B cell (primary cell): ENCODE data around the gene LILRA6. TPM values are rescaled to one million over a fixed set of nuclear protein-coding genes. Genes with fewer than 3 reads are reported as not detected.

Experiments
- ATAC-seq: fragments of 200-7000 bp; cut with Tn5 transposase; one replicate; pipeline ENCODE4 v1.10.0; 2021; ENCODE audit warnings: low read depth, mild to moderate bottlenecking, moderate number of reproducible peaks, moderate library complexity
- CTCF ChIA-PET: fragments of 350-600 bp; sonication (Branson Sonifier 250); formaldehyde crosslinking; loops from one replicate; lab custom pipeline; 2021; ENCODE audit warnings: antibody characterized with exemption, inconsistent platforms; lab: Charles Lee
- POLR2A ChIA-PET: fragments of 350-600 bp; sonication (Branson Sonifier 250); formaldehyde crosslinking; loops from one replicate; lab custom pipeline; 2021; ENCODE audit warnings: antibody characterized with exemption; lab: Charles Lee
- DNase-seq: peaks from one replicate; pipeline ENCODE4 v3.0.0; 2013
- H2AFZ ChIP-seq: 2 replicates; pipeline ENCODE4 v1.6.1; 2012; ENCODE audit warnings: mild to moderate bottlenecking, low read depth, low read length; ENCODE audit not compliant: insufficient read depth, poor library complexity, severe bottlenecking
- H3K27ac ChIP-seq, 2 donors: 1 replicate in 1 of 2; 2 replicates in 1 of 2; pipeline ENCODE4 v1.5.1; 2012 to 2013; ENCODE audit warnings: low read length in 2 of 2, mild to moderate bottlenecking in 2 of 2, moderate library complexity in 1 of 2
- H3K27me3 ChIP-seq, 4 experiments: fragments of 200-600 bp in 1 of 4; sonication (generic) in 1 of 4; replicated peaks in 1 of 4; 1 replicate in 2 of 4; 2 replicates in 2 of 4; pipeline versions ENCODE4 v1.6.1 to v1.7.0; 2013 to 2016; ENCODE audit warnings: low read length in 3 of 4, mild to moderate bottlenecking in 2 of 4, mixed read lengths in 1 of 4, moderate library complexity in 1 of 4; ENCODE audit not compliant: insufficient read depth in 4 of 4, control insufficient read depth in 3 of 4; ENCODE audit errors: control extremely low read depth in 1 of 4
- H3K36me3 ChIP-seq, 2 experiments: replicated peaks in 1 of 2; 1 replicate in 1 of 2; 2 replicates in 1 of 2; pipeline versions ENCODE4 v1.6.1 to v1.7.1; 2013; ENCODE audit warnings: low read length in 1 of 2; ENCODE audit not compliant: insufficient read depth in 2 of 2, control insufficient read depth in 1 of 2; ENCODE audit errors: control extremely low read depth in 1 of 2, extremely low read depth in 1 of 2
- H3K4me1 ChIP-seq, 2 donors: fragments of 200-600 bp in 1 of 2; sonication (generic) in 1 of 2; 1 replicate in 1 of 2; 2 replicates in 1 of 2; pipeline versions ENCODE4 v1.5.1 to v1.6.1; 2013 to 2017; ENCODE audit warnings: low read length in 2 of 2; ENCODE audit not compliant: control insufficient read depth in 2 of 2, insufficient read depth in 2 of 2
- H3K4me2 ChIP-seq: replicated peaks from 2 replicates; pipeline ENCODE3; 2012; ENCODE audit warnings: mild to moderate bottlenecking, low read depth, low read length; ENCODE audit not compliant: poor library complexity, severe bottlenecking
- H3K4me3 ChIP-seq, 5 experiments: fragments of 200-600 bp in 1 of 5; sonication (generic) in 1 of 5; 1 replicate in 3 of 5; 2 replicates in 2 of 5; pipeline versions ENCODE4 v1.5.1 to v1.7.0; 2011 to 2016; ENCODE audit warnings: low read length in 4 of 5, mild to moderate bottlenecking in 4 of 5, low read depth in 2 of 5, control low read depth in 1 of 5, moderate library complexity in 1 of 5; ENCODE audit not compliant: insufficient read depth in 1 of 5; ENCODE audit errors: control extremely low read depth in 1 of 5, extremely low read depth in 1 of 5
- H3K79me2 ChIP-seq: fragments of 200-600 bp; sonication (generic); one replicate; pipeline ENCODE4 v1.6.0; 2016; ENCODE audit warnings: low read length; ENCODE audit not compliant: control insufficient read depth, insufficient read depth
- H3K9ac ChIP-seq: fragments of 200-600 bp; sonication (generic); 2 replicates; pipeline ENCODE4 v1.6.1; 2017; ENCODE audit warnings: mild to moderate bottlenecking, low read length, moderate library complexity
- H3K9me3 ChIP-seq, 3 donors: one replicate each; pipeline versions ENCODE4 v1.6.1 to v1.7.1; 2013; ENCODE audit warnings: low read length in 2 of 3; ENCODE audit not compliant: control insufficient read depth in 2 of 3, insufficient read depth in 1 of 3; ENCODE audit errors: control extremely low read depth in 1 of 3
- H4K20me1 ChIP-seq: 2 replicates; pipeline ENCODE4 v1.6.0; 2012; ENCODE audit warnings: mild to moderate bottlenecking, low read length; ENCODE audit not compliant: insufficient read depth, control insufficient read depth, poor library complexity, severe bottlenecking
- H3K27ac Mint-ChIP-seq: one replicate; pipeline ENCODE4 v1.8.0; 2021; ENCODE audit warnings: mixed read lengths
- H3K27me3 Mint-ChIP-seq: one replicate; pipeline ENCODE4 v1.8.0; 2021; ENCODE audit warnings: mixed read lengths
- H3K4me1 Mint-ChIP-seq: one replicate; pipeline ENCODE4 v1.8.0; 2021; ENCODE audit warnings: mixed read lengths
- H3K4me3 Mint-ChIP-seq: one replicate; pipeline ENCODE4 v1.8.0; 2021; ENCODE audit warnings: mixed read lengths
- H3K9me3 Mint-ChIP-seq: one replicate; pipeline ENCODE4 v1.8.0; 2022; ENCODE audit warnings: mixed read lengths; ENCODE audit not compliant: insufficient read depth
- CTCF ChIP-seq: fragments of 200-600 bp; IDR thresholded peaks from one replicate; pipeline ENCODE4 v1.8.0; 2022; ENCODE audit warnings: antibody characterized with exemption, mild to moderate bottlenecking
- EZH2 ChIP-seq: IDR thresholded peaks from 2 replicates; pipeline ENCODE4 v1.6.1; 2012; ENCODE audit warnings: borderline replicate concordance, low read depth, mild to moderate bottlenecking, moderate library complexity, low read length; ENCODE audit not compliant: insufficient read depth, poor library complexity, severe bottlenecking
- WGBS: methylation state at CpG from one replicate; pipeline ENCODE4 v1.1.5; 2013; ENCODE audit warnings: missing lambda C conversion rate; ENCODE audit not compliant: insufficient coverage; 5-methylcytosine and 5-hydroxymethylcytosine counted together
- intact Hi-C: fragments of 100-400 bp; cut with micrococcal nuclease; formaldehyde crosslinking; loops from one replicate; pipeline ENCODE4 v1.10.0; 2022
- polyA plus RNA-seq: library from polyadenylated mRNA; depleted of rRNA; stranded (reverse); fragments of >200 nt; gene quantifications from 2 replicates; pipeline ENCODE4 v1.2.3, GENCODE V29; 2012
- total RNA-seq, 2 donors: library from RNA; stranded (reverse); fragments of 120-200 nt in 1 of 2; gene quantifications; 1 replicate in 1 of 2; 2 replicates in 1 of 2; pipeline versions ENCODE4 v1.2.3 to v1.2.4, GENCODE V29; 2013 to 2022

LILRA6 gene
- total and polyA plus RNA-seq, 2 donors (not counting 1 experiment from before 2014, with no cell fraction given): 0.66 TPM; not detected in 1

- peaks cover 48% of the 10 kb centered on the region for H3K4me1 Mint-ChIP-seq
- H3K4me3 ChIP-seq: no peak overlapping the region
- CTCF ChIA-PET: interaction anchor here (1.2 kb wide), 1 partner anchor 21 kb away, joined by 3 read pairs; the partner anchor contains the start of gene MBOAT7
- no peak for TF ChIP-seq EZH2
- TF ChIP-seq CTCF: no peak
- H3K27me3 Mint-ChIP-seq: no peaks in the 10 kb centered on the region
- peaks cover 0 to 29% of the 10 kb centered on the region in 2 experiments for H3K36me3 ChIP-seq
- DNase-seq: no peak
- no peaks in the 10 kb centered on the region for H3K9me3 Mint-ChIP-seq
- WGBS: 39% methylated on average over 9 of the region's 10 CpGs
- POLR2A ChIA-PET: no interaction called here
- H3K4me1 ChIP-seq: peaks cover 17 to 50% of the 10 kb centered on the region in 2 donors
- peaks cover 62% of the 10 kb centered on the region for H4K20me1 ChIP-seq
- peaks cover 60% of the 10 kb centered on the region for H3K79me2 ChIP-seq
- H3K4me2 ChIP-seq: no peak overlapping the region
- no peaks in the 10 kb centered on the region for H3K9me3 ChIP-seq
- H3K9ac ChIP-seq: no peak overlapping the region
- no peak overlapping the region for H2AFZ ChIP-seq
- H3K4me3 Mint-ChIP-seq: peak overlapping the region; percentile 30
- ATAC-seq: peak; percentile 9
- intact Hi-C loops: no loop called here
- H3K27me3 ChIP-seq: no peaks in the 10 kb centered on the region
- H3K27ac ChIP-seq: peak overlapping the region in 1 of 2 donors; percentile 16
- peak overlapping the region; percentile 66 for H3K27ac Mint-ChIP-seq
Observed at GRCh38 chr19:54209811-54210494, 32.6 kb downstream of the LILRA6 start.
